Breast epithelium (tissue), 4 donors: ENCODE data around the gene EPS8. TPM values are rescaled to one million over a fixed set of nuclear protein-coding genes. Genes with fewer than 3 reads are reported as not detected.

Experiments used
- DNase-seq, 2 donors: peaks; one replicate each; pipeline ENCODE4 v3.0.0-alpha.2; 2019; ENCODE audit warnings: low spot score in 2 of 2
- H3K27ac ChIP-seq, 2 donors: fragments of 200-600 bp; sonication (generic) in 1 of 2; one replicate each; pipeline ENCODE4 v1.5.1; 2016 to 2019; ENCODE audit warnings: mild to moderate bottlenecking in 1 of 2
- H3K27me3 ChIP-seq, 2 donors: fragments of 200-600 bp; sonication (generic) in 1 of 2; one replicate each; pipeline versions ENCODE4 v1.5.1 to v1.6.0; 2017 to 2019; ENCODE audit warnings: control low read depth in 1 of 2, mild to moderate bottlenecking in 1 of 2
- H3K36me3 ChIP-seq: fragments of 200-600 bp; one replicate; pipeline ENCODE4 v1.5.1; 2019
- H3K4me1 ChIP-seq, 2 donors: fragments of 200-600 bp; sonication (generic); one replicate each; pipeline ENCODE4 v1.5.1; 2016 to 2019; ENCODE audit warnings: control low read depth in 1 of 2
- H3K4me3 ChIP-seq, 3 donors: fragments of 200-600 bp; sonication (generic); 1 replicate in 2 of 3; 2 replicates in 1 of 3; pipeline ENCODE4 v1.5.1; 2016 to 2019; ENCODE audit warnings: mild to moderate bottlenecking in 3 of 3, moderate library complexity in 2 of 3
- H3K9me3 ChIP-seq, 2 donors: fragments of 200-600 bp; sonication (generic) in 1 of 2; one replicate each; pipeline ENCODE4 v1.5.1; 2016 to 2019; ENCODE audit warnings: control low read depth in 1 of 2
- POLR2A ChIP-seq: fragments of 450-650 bp; IDR thresholded peaks from one replicate; pipeline ENCODE4 v1.6.1; 2016; ENCODE audit warnings: antibody characterized with exemption, mild to moderate bottlenecking, moderate library complexity
- POLR2AphosphoS5 ChIP-seq, 3 donors: sonication (generic); formaldehyde crosslinking; IDR thresholded peaks; one replicate each; pipeline ENCODE4 v1.6.1; 2017; ENCODE audit warnings: antibody characterized with exemption in 3 of 3
- intact Hi-C: fragments of 100-400 bp; cut with DNase I; formaldehyde crosslinking; loops from one replicate; pipeline ENCODE4 v1.15.1; 2023; ENCODE audit warnings: low total_unique reads
- total RNA-seq, 3 donors: library from RNA; depleted of rRNA; stranded (reverse); fragments of >200 nt; gene quantifications; one replicate each; pipeline ENCODE4 v1.1.0, GENCODE V29; 2016
- TF ChIP-seq, protein P1 (sequence below), 3 donors: fragments of 450-650 bp; IDR thresholded peaks; one replicate each; pipeline ENCODE4 v1.5.1; 2016 to 2017; ENCODE audit warnings: antibody characterized with exemption in 3 of 3, mild to moderate bottlenecking in 3 of 3, moderate library complexity in 3 of 3

The EPS8 gene
- total RNA-seq, 3 donors from 2014 or later = 137 to 244 (median 168) TPM

GRCh38 chr12:15669256-15669948 lies 119.8 kb downstream of the EPS8 start:
- Histone ChIP-seq H3K4me3 (no peak overlapping the region), H3K9me3 (no peaks in the 10 kb centered on the region), H3K27me3 (no peaks in the 10 kb centered on the region), H3K27ac (no peak overlapping the region), H3K4me1 (no peaks in the 10 kb centered on the region), H3K36me3 (no peaks in the 10 kb centered on the region)
- no peak for DNase-seq
- TF ChIP-seq, protein P1, sequence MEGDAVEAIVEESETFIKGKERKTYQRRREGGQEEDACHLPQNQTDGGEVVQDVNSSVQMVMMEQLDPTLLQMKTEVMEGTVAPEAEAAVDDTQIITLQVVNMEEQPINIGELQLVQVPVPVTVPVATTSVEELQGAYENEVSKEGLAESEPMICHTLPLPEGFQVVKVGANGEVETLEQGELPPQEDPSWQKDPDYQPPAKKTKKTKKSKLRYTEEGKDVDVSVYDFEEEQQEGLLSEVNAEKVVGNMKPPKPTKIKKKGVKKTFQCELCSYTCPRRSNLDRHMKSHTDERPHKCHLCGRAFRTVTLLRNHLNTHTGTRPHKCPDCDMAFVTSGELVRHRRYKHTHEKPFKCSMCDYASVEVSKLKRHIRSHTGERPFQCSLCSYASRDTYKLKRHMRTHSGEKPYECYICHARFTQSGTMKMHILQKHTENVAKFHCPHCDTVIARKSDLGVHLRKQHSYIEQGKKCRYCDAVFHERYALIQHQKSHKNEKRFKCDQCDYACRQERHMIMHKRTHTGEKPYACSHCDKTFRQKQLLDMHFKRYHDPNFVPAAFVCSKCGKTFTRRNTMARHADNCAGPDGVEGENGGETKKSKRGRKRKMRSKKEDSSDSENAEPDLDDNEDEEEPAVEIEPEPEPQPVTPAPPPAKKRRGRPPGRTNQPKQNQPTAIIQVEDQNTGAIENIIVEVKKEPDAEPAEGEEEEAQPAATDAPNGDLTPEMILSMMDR (IDR thresholded peaks at IDR 0.05) = no peak
- no peak for TF ChIP-seq POLR2A
- TF ChIP-seq POLR2AphosphoS5 (IDR thresholded peaks at IDR 0.05) = no peak
- intact Hi-C loops = no loop called here

GRCh38 chr12:15664491-15664890 lies 124.7 kb downstream of the EPS8 start:
- H3K4me1 ChIP-seq = no peaks in the 10 kb centered on the region
- H3K36me3 ChIP-seq = no peaks in the 10 kb centered on the region
- H3K4me3 ChIP-seq = no peak overlapping the region
- H3K27me3 ChIP-seq = no peaks in the 10 kb centered on the region
- DNase-seq = no peak
- TF ChIP-seq POLR2AphosphoS5 (IDR thresholded peaks at IDR 0.05) (no peak), POLR2A (no peak)
- intact Hi-C loops = no loop called here
- no peaks in the 10 kb centered on the region for H3K9me3 ChIP-seq
- H3K27ac ChIP-seq = no peak overlapping the region

- no peak for TF ChIP-seq POLR2A
- no peak for TF ChIP-seq POLR2AphosphoS5 (IDR thresholded peaks at IDR 0.05)
- TF ChIP-seq, protein P1 (IDR thresholded peaks at IDR 0.05) = no peak
- no peaks in the 10 kb centered on the region for H3K9me3 ChIP-seq
- no peak for DNase-seq
- H3K36me3 ChIP-seq = no peaks in the 10 kb centered on the region
- H3K27ac ChIP-seq = peak overlapping the region in 1 of 2 donors; percentile 53
- H3K27me3 ChIP-seq = no peaks in the 10 kb centered on the region
- H3K4me1 ChIP-seq = no peaks in the 10 kb centered on the region
- intact Hi-C loops = no loop called here
- H3K4me3 ChIP-seq = no peak overlapping the region
These were observed 126.1 kb downstream of the EPS8 start for GRCh38 chr12:15662983-15663659.

DNA sequence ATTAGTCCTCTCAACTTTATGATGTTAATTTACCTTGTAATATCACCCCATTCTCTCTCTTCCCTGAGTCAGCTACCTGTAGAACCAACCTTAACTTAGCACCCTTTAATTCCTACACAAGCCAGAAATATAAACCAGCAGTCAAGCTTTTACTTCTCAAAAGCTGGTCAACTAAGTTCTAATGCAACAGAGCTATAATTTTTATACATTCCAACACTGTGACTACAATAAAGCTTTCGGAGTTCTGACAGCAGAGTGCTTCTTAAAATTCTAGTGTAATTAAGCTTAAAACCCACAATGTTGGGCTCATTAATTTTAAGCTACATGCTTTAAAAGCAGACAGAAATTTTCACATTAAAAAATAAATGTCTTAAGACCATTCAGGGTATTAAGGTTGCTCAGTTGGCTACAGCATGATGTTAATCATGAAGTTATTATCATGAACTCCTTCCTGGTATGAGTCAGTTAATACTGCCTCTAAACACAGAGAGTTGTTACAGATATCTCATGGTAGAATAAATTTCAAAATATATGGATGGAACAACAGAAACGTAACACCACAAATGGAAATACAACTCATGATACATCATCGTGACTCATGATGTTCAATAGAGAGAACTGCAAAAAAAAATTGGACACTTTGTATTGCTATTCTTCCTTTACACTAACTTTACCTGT lies 126.7 kb downstream of the EPS8 start:
- no peak for DNase-seq
- H3K4me3 ChIP-seq = no peak overlapping the region
- no peaks in the 10 kb centered on the region for H3K27me3 ChIP-seq
- no peaks in the 10 kb centered on the region for H3K36me3 ChIP-seq
- H3K9me3 ChIP-seq = no peaks in the 10 kb centered on the region
- intact Hi-C loops = no loop called here
- H3K4me1 ChIP-seq = no peaks in the 10 kb centered on the region
- H3K27ac ChIP-seq = peak overlapping the region in 1 of 2 donors; percentile 53
- TF ChIP-seq, protein P1 (IDR thresholded peaks at IDR 0.05) = no peak
- TF ChIP-seq POLR2A = no peak
- TF ChIP-seq POLR2AphosphoS5 (IDR thresholded peaks at IDR 0.05) = no peak

- H3K36me3 ChIP-seq = no peaks in the 10 kb centered on the region
- H3K27me3 ChIP-seq = no peaks in the 10 kb centered on the region
- H3K4me3 ChIP-seq = no peak overlapping the region
- intact Hi-C loops = no loop called here
- no peaks in the 10 kb centered on the region for H3K9me3 ChIP-seq
- DNase-seq = no peak
- TF ChIP-seq POLR2A (no peak), POLR2AphosphoS5 (IDR thresholded peaks at IDR 0.05) (no peak)
- no peaks in the 10 kb centered on the region for H3K4me1 ChIP-seq
- H3K27ac ChIP-seq = no peak overlapping the region
These were observed 137.8 kb downstream of the EPS8 start for GRCh38 chr12:15651371-15651770.
